ENCODE data around the gene PLPP7.

PLPP7 gene

GRCh38 chr9:131303381-131304321 is 14.1 kb downstream of the PLPP7 start:
- DNase-seq (ENCODE audit: low spot score), result no peak

- DNase-seq (ENCODE audit: low spot score), result no peak
Observed at GRCh38 chr9:131304676-131305355, 15.3 kb downstream of the PLPP7 start.

- no peak for DNase-seq (ENCODE audit: low spot score)
Observed at GRCh38 chr9:131306397-131307004, 17.0 kb downstream of the PLPP7 start.

GRCh38 chr9:131307974-131308373 is 18.5 kb downstream of the PLPP7 start:
- no peak for DNase-seq (ENCODE audit: low spot score)

GRCh38 chr9:131308452-131308851 is 18.9 kb downstream of the PLPP7 start:
- no peak for DNase-seq (ENCODE audit: low spot score)

GRCh38 chr9:131308906-131309529 is 19.5 kb downstream of the PLPP7 start:
- DNase-seq (ENCODE audit: low spot score), result no peak

- no peak for DNase-seq (ENCODE audit: low spot score)
Observed at GRCh38 chr9:131309530-131310276, 20.2 kb downstream of the PLPP7 start.

- no peak for DNase-seq (ENCODE audit: low spot score)
Observed at GRCh38 chr9:131310833-131311554, 21.5 kb downstream of the PLPP7 start.

GRCh38 chr9:131312246-131312645 is 22.7 kb downstream of the PLPP7 start:
- DNase-seq (ENCODE audit: low spot score), result no peak

GRCh38 chr9:131312822-131313770 is 23.6 kb downstream of the PLPP7 start:
- DNase-seq (ENCODE audit: low spot score), result no peak

- no peak for DNase-seq (ENCODE audit: low spot score)
Observed at GRCh38 chr9:131318231-131319085, 28.9 kb downstream of the PLPP7 start.

- no peak for DNase-seq (ENCODE audit: low spot score)
Observed at GRCh38 chr9:131319486-131319885, 30.0 kb downstream of the PLPP7 start.

GRCh38 chr9:131320031-131320685 is 30.6 kb downstream of the PLPP7 start:
- DNase-seq (ENCODE audit: low spot score), result no peak

- DNase-seq (ENCODE audit: low spot score), result no peak
Observed at GRCh38 chr9:131323629-131324028, 34.1 kb downstream of the PLPP7 start.

- no peak for DNase-seq (ENCODE audit: low spot score)
Observed at GRCh38 chr9:131324736-131325679, 35.5 kb downstream of the PLPP7 start.

GRCh38 chr9:131329241-131329641 is 39.7 kb downstream of the PLPP7 start:
- DNase-seq (ENCODE audit: low spot score), result no peak

All from AG20443 (cell line).